SU-DHL-6 (cell line): ENCODE measurements around the gene SLC35B2.

Experiments
- CTCF ChIP-seq: fragments of 200-600 bp; sonication (generic); IDR thresholded peaks from one replicate; pipeline ENCODE4 v1.5.1; 2017; ENCODE audit warnings: antibody characterized with exemption, mild to moderate bottlenecking, low read length, moderate library complexity; ENCODE audit not compliant: insufficient read depth, poor library complexity, severe bottlenecking
- EZH2phosphoT487 ChIP-seq: fragments of 200-600 bp; sonication (generic), shearing (Covaris generic); conservative IDR thresholded peaks from 2 replicates; pipeline ENCODE4 v1.6.1; 2018; ENCODE audit warnings: mild to moderate bottlenecking, antibody characterized with exemption, low read length, moderate library complexity, mixed read lengths

- TF ChIP-seq CTCF (no peak), EZH2phosphoT487 (no peak)
Observed at GRCh38 chr6:44291841-44292240, 34.5 kb upstream of the SLC35B2 start.
